Neural progenitor cell (in vitro differentiated cells): Measurements from ENCODE around the gene MYO15B. TPM values are rescaled to one million over a fixed set of nuclear protein-coding genes. Genes with fewer than 3 reads are reported as not detected.
A peak's percentile ranks its signal among the peaks of the same experiment; 100 is the strongest.

Experiments
- DNase-seq: peaks from one replicate; pipeline ENCODE4 v3.0.0-alpha.2; 2016; ENCODE audit warnings: low spot score
- H2AFZ ChIP-seq: fragments of 200-600 bp; sonication (generic); replicated peaks from 2 replicates; pipeline ENCODE4 v1.6.1; 2016; ENCODE audit warnings: antibody characterized with exemption
- H3F3A ChIP-seq: fragments of 200-600 bp; sonication (generic); 2 replicates; pipeline ENCODE4 v1.6.1; 2016; ENCODE audit warnings: antibody characterized with exemption, low read depth
- H3K27ac ChIP-seq: fragments of 200-600 bp; sonication (generic); 2 replicates; pipeline ENCODE4 v1.5.1; 2016; ENCODE audit warnings: mild to moderate bottlenecking
- H3K27me3 ChIP-seq: fragments of 200-600 bp; sonication (generic); 2 replicates; pipeline ENCODE4 v1.6.1; 2016; ENCODE audit warnings: mild to moderate bottlenecking, moderate library complexity
- H3K36me3 ChIP-seq: fragments of 200-600 bp; sonication (generic); 2 replicates; pipeline ENCODE4 v1.5.1; 2016
- H3K4me1 ChIP-seq: fragments of 200-600 bp; sonication (generic); 2 replicates; pipeline ENCODE4 v1.6.1; 2016; ENCODE audit warnings: mixed run types
- H3K4me2 ChIP-seq: fragments of 200-600 bp; sonication (generic); 2 replicates; pipeline ENCODE4 v1.6.1; 2016
- H3K4me3 ChIP-seq: fragments of 200-600 bp; sonication (generic); 2 replicates; pipeline ENCODE4 v1.5.1; 2016
- H3K79me2 ChIP-seq: fragments of 200-600 bp; sonication (generic); 2 replicates; pipeline ENCODE4 v1.6.1; 2016; ENCODE audit warnings: low read depth
- H3K9ac ChIP-seq: fragments of 200-600 bp; sonication (generic); 2 replicates; pipeline ENCODE4 v1.6.1; 2016
- H3K9me3 ChIP-seq: fragments of 200-600 bp; sonication (generic); 2 replicates; pipeline ENCODE4 v1.5.1; 2016; ENCODE audit warnings: low read depth
- H4K20me1 ChIP-seq: fragments of 200-600 bp; sonication (generic); 2 replicates; pipeline ENCODE4 v1.6.1; 2016; ENCODE audit warnings: low read depth
- H3K27ac Mint-ChIP-seq: 3 replicates; pipeline ENCODE4 v1.8.0; 2021; ENCODE audit warnings: mixed read lengths
- H3K27me3 Mint-ChIP-seq: 2 replicates; pipeline ENCODE4 v1.8.0; 2022; ENCODE audit warnings: low read depth, mild to moderate bottlenecking, inconsistent platforms, moderate library complexity, mixed read lengths; ENCODE audit not compliant: insufficient read depth
- H3K36me3 Mint-ChIP-seq: 3 replicates; pipeline ENCODE4 v1.8.0; 2021; ENCODE audit warnings: mixed read lengths
- H3K4me1 Mint-ChIP-seq: 3 replicates; pipeline ENCODE4 v1.8.0; 2021; ENCODE audit warnings: mixed read lengths
- H3K4me3 Mint-ChIP-seq: 3 replicates; pipeline ENCODE4 v1.8.0; 2021; ENCODE audit warnings: mild to moderate bottlenecking, moderate library complexity, mixed read lengths
- H3K9me3 Mint-ChIP-seq: 3 replicates; pipeline ENCODE4 v1.8.0; 2020; ENCODE audit warnings: mixed read lengths
- EZH2 ChIP-seq: fragments of 200-600 bp; sonication (generic); IDR thresholded peaks from 2 replicates; pipeline ENCODE4 v1.6.1; 2017; ENCODE audit warnings: antibody characterized with exemption, mild to moderate bottlenecking, moderate library complexity
- EZH2phosphoT487 ChIP-seq: fragments of 200-600 bp; sonication (generic); IDR thresholded peaks from 2 replicates; pipeline ENCODE4 v1.6.1; 2017; ENCODE audit warnings: antibody characterized with exemption
- total RNA-seq: library from RNA; depleted of rRNA; stranded (reverse); fragments of >200 nt; gene quantifications from 2 replicates; pipeline ENCODE4 v1.2.3, GENCODE V29; 2015; ENCODE audit warnings: low replicate concordance
- TF ChIP-seq, protein P1 (sequence below): fragments of 200-600 bp; sonication (generic); IDR thresholded peaks from 2 replicates; pipeline ENCODE4 v1.5.1; 2017; ENCODE audit warnings: antibody characterized with exemption, mild to moderate bottlenecking

MYO15B gene
- total RNA-seq, 1 donor from 2014 or later = 10.2 TPM

DNA sequence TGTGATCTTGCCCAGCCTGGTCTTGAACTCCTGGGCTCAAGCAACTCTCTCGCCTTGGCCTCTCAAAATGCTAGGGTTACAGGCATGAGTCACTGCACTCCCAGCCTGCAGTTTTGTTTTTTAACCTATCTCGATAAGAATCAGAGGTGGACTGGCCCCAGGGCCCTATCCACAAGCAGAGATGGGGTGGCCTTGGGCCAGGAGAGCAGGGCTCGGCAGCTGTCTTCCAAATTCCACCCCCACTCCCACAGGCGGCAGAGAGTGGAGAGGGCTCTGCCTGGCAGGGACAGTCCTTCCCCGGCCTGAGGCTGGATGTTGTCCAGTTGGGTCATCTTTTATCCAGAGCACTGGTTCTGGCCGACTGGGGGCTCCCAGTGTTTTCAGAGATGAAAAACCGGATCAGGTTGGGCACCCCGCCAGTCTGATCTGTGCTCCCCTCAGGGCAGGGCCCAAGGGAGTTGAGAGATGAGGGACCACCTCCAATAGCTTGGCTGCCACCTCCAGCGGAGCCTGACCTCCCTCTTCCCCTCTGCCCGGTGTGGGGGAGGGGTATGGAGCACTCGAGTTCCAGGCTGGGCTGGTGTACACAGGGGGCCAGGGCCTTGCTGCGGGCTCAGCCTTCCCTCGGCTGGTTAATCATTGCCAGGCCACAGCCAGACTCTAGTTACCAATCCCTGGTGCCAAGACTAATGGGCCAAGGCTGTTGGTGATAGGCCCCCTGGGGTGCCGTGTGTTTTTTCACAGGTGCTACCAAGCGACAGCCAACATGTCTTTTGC, 30.3 kb upstream of the MYO15B start:
- H3K27ac Mint-ChIP-seq = no peak overlapping the region
- no peaks in the 10 kb centered on the region for H3K27me3 ChIP-seq
- H3F3A ChIP-seq = no peaks in the 10 kb centered on the region
- peaks cover 6% of the 10 kb centered on the region for H3K27me3 Mint-ChIP-seq
- H4K20me1 ChIP-seq = peaks cover 4% of the 10 kb centered on the region
- H3K4me1 ChIP-seq = peaks cover 9% of the 10 kb centered on the region
- no peak overlapping the region for H3K4me3 Mint-ChIP-seq
- H2AFZ ChIP-seq = no peak overlapping the region
- DNase-seq = no peak
- no peaks in the 10 kb centered on the region for H3K9me3 Mint-ChIP-seq
- H3K27ac ChIP-seq = peak overlapping the region; percentile 29
- no peaks in the 10 kb centered on the region for H3K9me3 ChIP-seq
- no peak overlapping the region for H3K9ac ChIP-seq
- H3K79me2 ChIP-seq = no peaks in the 10 kb centered on the region
- H3K4me2 ChIP-seq = no peak overlapping the region
- H3K36me3 ChIP-seq = no peaks in the 10 kb centered on the region
- H3K4me3 ChIP-seq = no peak overlapping the region
- peaks cover 14% of the 10 kb centered on the region for H3K4me1 Mint-ChIP-seq
- no peaks in the 10 kb centered on the region for H3K36me3 Mint-ChIP-seq
- TF ChIP-seq, protein P1, sequence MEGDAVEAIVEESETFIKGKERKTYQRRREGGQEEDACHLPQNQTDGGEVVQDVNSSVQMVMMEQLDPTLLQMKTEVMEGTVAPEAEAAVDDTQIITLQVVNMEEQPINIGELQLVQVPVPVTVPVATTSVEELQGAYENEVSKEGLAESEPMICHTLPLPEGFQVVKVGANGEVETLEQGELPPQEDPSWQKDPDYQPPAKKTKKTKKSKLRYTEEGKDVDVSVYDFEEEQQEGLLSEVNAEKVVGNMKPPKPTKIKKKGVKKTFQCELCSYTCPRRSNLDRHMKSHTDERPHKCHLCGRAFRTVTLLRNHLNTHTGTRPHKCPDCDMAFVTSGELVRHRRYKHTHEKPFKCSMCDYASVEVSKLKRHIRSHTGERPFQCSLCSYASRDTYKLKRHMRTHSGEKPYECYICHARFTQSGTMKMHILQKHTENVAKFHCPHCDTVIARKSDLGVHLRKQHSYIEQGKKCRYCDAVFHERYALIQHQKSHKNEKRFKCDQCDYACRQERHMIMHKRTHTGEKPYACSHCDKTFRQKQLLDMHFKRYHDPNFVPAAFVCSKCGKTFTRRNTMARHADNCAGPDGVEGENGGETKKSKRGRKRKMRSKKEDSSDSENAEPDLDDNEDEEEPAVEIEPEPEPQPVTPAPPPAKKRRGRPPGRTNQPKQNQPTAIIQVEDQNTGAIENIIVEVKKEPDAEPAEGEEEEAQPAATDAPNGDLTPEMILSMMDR = no peak
- TF ChIP-seq EZH2 (no peak), EZH2phosphoT487 (no peak)

DNA sequence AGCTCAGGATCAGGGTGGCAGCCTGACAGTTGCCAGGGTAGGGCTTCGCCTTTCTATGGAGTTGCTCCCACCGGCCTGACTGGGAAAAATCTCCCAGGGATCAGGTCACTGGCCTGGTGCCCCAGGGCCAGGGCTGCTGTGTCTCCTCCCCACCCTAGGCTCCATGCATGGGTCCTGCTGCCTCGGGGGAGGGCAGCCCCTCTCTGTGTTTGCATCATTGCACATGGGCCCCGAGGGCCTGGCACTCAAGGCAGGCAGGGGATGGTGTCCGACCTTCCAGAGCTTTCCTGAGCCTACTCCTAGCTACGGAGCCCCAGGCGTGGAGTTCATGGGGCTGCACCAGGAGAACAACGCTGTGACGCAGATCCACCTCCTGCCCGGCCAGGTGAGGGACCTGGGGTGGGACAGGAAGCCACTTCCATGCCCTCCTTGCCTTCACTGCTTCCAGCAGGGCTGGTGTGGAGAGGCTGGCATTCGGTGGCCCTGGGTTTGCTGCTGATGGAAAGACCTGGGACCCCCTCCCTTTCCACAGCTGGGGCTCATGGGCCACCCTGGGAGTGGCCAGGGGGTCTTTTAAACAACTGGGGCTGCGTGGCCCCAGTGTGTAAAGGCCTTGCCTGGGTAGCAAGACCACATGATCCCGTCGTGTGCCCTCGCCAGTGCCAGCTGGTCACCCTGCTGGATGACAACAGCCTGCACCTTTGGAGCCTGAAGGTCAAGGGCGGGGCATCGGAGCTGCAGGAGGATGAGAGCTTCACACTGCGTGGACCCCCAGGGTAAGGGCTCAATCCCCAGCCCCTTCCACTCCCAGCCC, 29.5 kb upstream of the MYO15B start:
- Histone ChIP-seq H3K4me3 (no peak overlapping the region), H3K27me3 (no peaks in the 10 kb centered on the region), H3K4me1 (peaks cover 2% of the 10 kb centered on the region), H3K9ac (no peak overlapping the region), H2AFZ (no peak overlapping the region), H3K79me2 (no peaks in the 10 kb centered on the region), H3K36me3 (no peaks in the 10 kb centered on the region), H3K27ac (no peak overlapping the region), H3F3A (no peaks in the 10 kb centered on the region), H4K20me1 (peaks cover 4% of the 10 kb centered on the region), H3K4me2 (no peak overlapping the region), H3K9me3 (no peaks in the 10 kb centered on the region)
- Mint-ChIP-seq H3K27me3 (peaks cover 6% of the 10 kb centered on the region), H3K9me3 (no peaks in the 10 kb centered on the region), H3K4me1 (peaks cover 8% of the 10 kb centered on the region), H3K36me3 (no peaks in the 10 kb centered on the region), H3K4me3 (no peak overlapping the region), H3K27ac (no peak overlapping the region)
- TF ChIP-seq, protein P1 = no peak
- TF ChIP-seq EZH2phosphoT487 = no peak
- TF ChIP-seq EZH2 = no peak
- no peak for DNase-seq

DNA sequence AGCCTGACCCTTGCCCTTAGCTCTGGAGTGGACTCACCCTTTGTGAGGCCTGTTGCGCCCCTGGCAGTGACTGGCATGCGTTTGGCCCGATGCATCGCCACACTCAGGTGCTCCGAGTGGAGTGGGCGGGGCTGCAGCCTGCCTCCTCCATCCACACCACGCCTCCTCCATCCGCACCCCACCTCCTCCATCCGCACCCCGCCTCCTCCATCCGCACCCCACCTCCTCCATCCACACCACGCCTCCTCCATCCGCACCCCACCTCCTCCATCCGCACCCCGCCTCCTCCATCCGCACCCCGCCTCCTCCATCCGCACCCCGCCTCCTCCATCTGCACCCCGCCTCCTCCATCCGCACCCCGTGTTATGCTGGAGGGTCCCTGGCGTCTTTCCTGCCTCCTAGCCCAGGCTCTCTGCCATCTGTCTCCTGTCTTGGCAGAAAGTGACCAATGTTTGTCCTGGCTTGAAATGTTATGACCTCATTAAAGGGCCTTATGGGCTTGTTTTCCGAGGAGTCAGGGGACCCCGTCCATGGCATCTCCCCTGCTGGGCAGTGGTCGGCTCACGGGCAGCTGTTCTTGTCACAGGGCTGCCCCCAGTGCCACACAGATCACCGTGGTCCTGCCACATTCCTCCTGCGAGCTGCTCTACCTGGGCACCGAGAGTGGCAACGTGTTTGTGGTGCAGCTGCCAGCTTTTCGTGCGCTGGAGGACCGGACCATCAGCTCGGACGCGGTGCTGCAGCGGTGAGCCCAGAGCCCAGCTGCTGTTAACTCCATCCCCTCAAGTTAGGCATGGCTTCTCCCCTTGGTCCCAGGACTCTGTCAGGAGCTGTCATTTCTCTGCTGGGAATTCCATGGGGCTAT, 28.7 kb upstream of the MYO15B start:
- Mint-ChIP-seq H3K4me1 (peaks cover 2% of the 10 kb centered on the region), H3K9me3 (no peaks in the 10 kb centered on the region), H3K4me3 (no peak overlapping the region), H3K27ac (no peak overlapping the region), H3K36me3 (no peaks in the 10 kb centered on the region), H3K27me3 (peaks cover 3% of the 10 kb centered on the region)
- Histone ChIP-seq H3K9ac (no peak overlapping the region), H3K36me3 (no peaks in the 10 kb centered on the region), H3F3A (no peaks in the 10 kb centered on the region), H3K4me2 (no peak overlapping the region), H2AFZ (no peak overlapping the region), H3K4me3 (no peak overlapping the region), H4K20me1 (peaks cover 4% of the 10 kb centered on the region), H3K4me1 (no peaks in the 10 kb centered on the region), H3K27me3 (no peaks in the 10 kb centered on the region), H3K79me2 (no peaks in the 10 kb centered on the region), H3K27ac (no peak overlapping the region), H3K9me3 (no peaks in the 10 kb centered on the region)
- TF ChIP-seq, protein P1 = no peak
- TF ChIP-seq EZH2phosphoT487 (no peak), EZH2 (no peak)
- DNase-seq = no peak
